H1 (cell line): ENCODE data around the gene R3HDM4. TPM values are rescaled to one million over a fixed set of nuclear protein-coding genes. Genes with fewer than 3 reads are reported as not detected.

ENCODE experiments used
- ATF3 ChIP-seq: IDR thresholded peaks from 2 replicates; pipeline ENCODE4 v1.6.1; 2011; ENCODE audit warnings: low read depth, mild to moderate bottlenecking, low read length; ENCODE audit not compliant: insufficient read depth
- polyA plus RNA-seq, 7 experiments: library from polyadenylated mRNA; depleted of rRNA in 3 of 7; stranded (reverse) in 5 of 7; unstranded in 2 of 7; fragments of >200 nt in 5 of 7; fragments of 200-250 nt in 2 of 7; gene quantifications; 1 replicate in 5 of 7; 2 replicates in 1 of 7; 4 replicates in 1 of 7; pipeline versions ENCODE4 v1.2.1 to v1.2.3, GENCODE V29; 2011 to 2013; ENCODE audit warnings: missing spikeins in 2 of 7, mixed read lengths in 2 of 7
- total RNA-seq: library from RNA; stranded (reverse); fragmentation: NEBNext Ultra II Directional; extraction: Animal tissue kit (Norgen Biotek cat#: 25700); gene quantifications from 2 replicates; pipeline ENCODE4 v1.2.1, GENCODE V29; 2021

The R3HDM4 gene
- total and polyA plus RNA-seq, 2 of the 8 experiments (the other 6 are each of a cell fraction or from before 2014, with no cell fraction given) = 76.8 to 102 TPM

DNA sequence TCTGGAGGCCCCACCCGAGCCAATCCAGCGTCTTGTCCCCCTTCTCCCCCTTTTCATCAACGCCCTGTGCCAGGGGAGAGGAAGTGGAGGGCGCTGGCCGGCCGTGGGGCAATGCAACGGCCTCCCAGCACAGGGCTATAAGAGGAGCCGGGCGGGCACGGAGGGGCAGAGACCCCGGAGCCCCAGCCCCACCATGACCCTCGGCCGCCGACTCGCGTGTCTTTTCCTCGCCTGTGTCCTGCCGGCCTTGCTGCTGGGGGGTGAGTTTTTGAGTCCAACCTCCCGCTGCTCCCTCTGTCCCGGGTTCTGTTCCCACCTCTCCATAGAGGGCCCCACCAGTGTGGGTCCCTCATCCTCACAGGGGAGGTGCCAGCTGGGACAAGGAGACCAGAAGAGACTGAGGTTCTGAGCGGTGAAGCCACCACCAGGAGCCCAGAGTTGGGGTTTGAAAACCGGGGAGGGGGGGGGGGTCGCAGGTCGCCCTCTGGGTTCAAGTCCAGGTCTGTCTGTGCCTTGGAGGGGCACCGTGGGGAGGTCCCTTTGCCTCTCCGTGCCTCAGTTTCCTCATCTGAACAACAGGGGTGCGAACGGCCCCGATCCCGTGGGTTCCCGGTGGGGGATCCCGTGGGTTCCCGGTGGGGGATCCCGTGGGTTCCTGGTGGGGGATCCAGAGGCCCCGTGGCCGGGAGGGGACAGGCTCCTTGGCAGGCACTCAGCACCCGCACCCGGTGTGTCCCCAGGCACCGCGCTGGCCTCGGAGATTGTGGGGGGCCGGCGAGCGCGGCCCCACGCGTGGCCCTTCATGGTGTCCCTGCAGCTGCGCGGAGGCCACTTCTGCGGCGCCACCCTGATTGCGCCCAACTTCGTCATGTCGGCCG lies 60.6 kb downstream of the R3HDM4 start, which contains the start of gene ELANE (continued):
- no peak for TF ChIP-seq ATF3
